GM18867 (cell line): ENCODE measurements around the gene CD47.

ENCODE experiments used
- ATAC-seq: cut with Tn5 transposase; IDR thresholded peaks from one replicate; pipeline ENCODE4 v1.9.1; 2021; ENCODE audit warnings: mild to moderate bottlenecking, moderate library complexity; ENCODE audit not compliant: unreplicated experiment

The CD47 gene

DNA sequence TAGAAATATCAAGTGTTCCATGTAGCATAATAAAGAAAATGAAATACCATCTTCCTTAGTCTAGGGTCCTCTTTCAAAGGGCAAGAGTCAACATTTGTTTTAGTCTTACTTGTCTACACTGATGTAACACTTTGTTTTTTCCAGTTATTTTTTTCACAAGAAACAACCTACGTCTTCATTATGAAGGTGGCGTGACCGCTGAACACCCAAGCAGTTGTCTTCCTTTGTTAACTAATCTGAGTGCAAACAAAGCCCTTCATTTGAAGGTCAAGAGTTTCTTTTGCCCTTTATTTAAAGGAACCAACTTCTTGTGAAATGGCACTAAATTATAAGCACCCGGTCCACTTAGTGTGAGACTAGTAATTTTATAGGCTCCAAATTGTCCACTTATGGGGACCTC, 73.2 kb downstream of the CD47 start:
- ATAC-seq, result no peak

- ATAC-seq, result no peak
Measured at GRCh38 chr3:108014943-108015342, 75.9 kb downstream of the CD47 start.

GRCh38 chr3:108013141-108014055, 77.4 kb downstream of the CD47 start:
- no peak for ATAC-seq

GRCh38 chr3:108012304-108012703, 78.5 kb downstream of the CD47 start:
- ATAC-seq, result no peak

GRCh38 chr3:108011616-108012015, 79.2 kb downstream of the CD47 start:
- ATAC-seq, result no peak

GRCh38 chr3:108008931-108009639, 81.7 kb downstream of the CD47 start:
- ATAC-seq, result no peak

- ATAC-seq, result no peak
Measured at GRCh38 chr3:108008106-108008505, 82.7 kb downstream of the CD47 start.

- no peak for ATAC-seq
Measured at GRCh38 chr3:108006881-108007331, 83.9 kb downstream of the CD47 start.

DNA sequence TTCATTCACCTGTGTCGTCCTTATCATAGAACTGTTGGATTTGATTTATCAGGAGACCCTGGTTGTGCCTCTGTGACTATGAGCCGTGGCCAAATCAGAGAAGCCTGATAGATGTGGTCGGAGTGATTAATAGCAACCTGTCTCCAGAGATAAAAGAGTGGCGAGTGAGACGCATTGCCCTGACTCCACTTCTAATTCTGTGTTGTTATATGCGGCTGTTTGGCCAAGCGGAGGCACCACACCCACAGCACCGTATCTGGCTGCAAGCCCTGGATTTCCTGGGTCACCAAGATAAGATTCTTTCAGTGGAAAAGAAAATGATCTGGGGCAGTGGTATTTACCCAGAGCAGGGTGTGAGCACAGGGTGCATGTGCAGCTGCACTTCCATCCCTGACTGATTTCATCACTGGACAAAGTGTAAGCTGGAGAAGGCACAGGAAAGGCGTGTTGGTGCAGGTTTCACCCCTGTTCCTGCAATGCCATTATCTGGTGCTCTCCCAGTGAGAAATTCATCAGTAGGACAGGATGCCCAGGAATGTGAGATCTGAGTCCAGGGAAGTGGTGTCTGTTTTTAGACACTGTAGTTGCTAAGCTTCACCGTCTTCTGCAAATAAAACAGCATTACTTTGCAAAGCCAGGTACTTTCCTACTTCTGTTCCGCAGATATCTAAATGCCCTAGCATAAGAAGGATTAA, 84.6 kb downstream of the CD47 start:
- no peak for ATAC-seq

DNA sequence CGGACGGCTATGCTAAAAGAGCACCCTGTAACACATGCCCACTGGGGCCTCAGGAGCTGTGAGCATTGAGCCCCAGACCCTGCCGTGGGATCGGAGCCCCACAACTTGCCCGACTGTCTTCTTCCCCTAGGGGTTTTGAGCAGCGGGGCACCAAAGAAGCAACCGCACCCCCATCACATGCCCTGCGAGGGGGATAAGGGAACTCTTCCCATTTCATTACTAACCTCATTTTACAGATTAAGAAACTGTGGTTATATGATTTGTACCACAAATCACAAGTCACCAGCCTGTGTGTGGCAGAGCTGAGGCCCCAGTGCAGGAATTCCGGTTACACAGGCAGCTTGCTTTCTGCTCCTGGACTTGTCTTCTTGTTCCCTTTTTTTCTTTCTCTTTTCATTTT, 86.2 kb downstream of the CD47 start:
- ATAC-seq, result no peak

DNA sequence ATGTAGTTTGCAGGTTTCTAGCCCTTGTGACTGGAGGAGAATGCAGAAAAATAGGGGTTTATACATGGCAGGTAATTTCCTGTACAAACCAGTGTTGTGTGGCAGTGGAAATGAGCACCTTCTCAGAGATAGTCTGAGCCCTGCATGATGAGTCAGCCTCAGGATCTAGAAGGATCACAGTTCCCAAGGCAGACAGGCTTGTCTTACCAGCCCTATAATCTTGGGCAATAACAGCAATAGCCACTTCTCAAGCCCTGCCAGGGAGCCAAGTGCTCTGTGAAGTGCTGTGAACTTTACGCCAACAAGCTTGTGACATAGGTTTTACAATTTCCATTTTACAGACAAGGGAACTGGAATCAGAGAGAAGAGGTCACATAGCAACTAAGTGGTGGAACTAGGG, 89.4 kb downstream of the CD47 start:
- ATAC-seq, result no peak

- no peak for ATAC-seq
Measured at GRCh38 chr3:107999215-107999775, 91.5 kb downstream of the CD47 start.

DNA sequence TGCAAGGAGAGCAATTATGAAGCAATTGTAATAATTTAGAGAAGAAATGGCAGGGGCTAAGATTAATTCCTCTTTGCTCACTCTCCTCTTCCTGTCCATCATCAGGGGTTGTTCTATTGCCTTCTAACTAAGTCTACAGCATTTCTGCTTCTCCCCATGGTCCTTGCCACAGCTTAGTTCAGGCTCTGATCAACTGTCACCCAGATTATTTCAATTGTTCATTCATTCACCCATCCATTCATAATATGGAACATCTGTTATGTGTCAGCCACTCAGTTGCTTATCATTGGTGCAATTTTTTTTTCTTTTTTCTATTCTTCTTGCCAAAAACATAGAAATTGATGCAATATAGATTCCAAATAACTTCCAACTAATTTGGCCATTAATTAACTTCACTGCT, 93.2 kb downstream of the CD47 start:
- no peak for ATAC-seq

DNA sequence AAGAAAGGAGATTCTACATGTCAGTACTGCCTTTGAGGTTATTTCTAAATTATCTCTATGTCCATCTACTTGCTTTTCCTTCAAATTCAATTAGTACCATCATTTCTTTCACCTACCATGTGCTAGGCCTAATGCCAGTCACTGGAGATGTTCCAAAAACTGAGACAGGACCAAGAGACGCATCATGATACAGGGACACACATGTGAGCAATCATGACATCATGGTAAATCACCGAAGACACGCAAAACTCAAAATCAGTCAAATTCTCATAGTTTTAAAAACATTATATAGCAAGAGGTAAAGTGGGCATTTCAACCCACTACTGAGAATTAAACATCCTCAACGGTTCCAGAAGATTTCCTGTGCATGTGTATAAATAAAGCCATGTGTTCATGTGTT, 95.0 kb downstream of the CD47 start:
- no peak for ATAC-seq

DNA sequence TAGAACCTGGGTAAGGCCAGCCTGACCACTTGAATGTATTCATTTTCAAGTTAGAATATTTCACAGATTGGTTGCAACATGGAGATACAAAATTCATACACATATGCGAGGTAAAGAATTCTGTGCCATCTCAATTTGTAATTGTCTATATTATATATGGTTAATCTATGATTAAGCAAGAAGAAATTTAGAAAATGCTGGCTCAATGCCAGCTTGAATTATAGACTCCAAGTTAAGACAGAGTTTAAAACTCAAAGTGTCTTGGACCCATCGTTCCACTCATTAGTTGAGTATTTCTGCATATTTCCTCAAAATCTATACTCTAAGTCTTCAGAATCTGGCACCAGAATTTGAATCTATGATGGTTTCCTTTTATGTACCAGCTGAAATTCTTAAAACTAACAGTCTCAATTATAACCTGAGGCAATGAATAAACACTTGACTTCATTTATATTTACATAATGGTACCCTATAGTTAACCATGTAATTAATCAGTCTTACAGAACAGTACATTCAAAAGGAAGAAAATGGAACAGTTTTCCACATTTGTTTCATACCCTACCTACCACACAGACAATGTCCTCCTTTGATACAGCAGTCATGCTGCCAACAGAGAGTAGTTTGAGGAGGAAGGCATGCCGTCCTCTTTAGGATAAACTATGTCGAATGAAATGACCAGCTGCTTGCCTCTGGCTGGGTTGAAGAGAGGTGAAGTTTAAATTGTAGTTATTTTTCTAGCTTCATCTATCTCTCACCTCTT, 95.7 kb downstream of the CD47 start:
- no peak for ATAC-seq

- no peak for ATAC-seq
Measured at GRCh38 chr3:107994181-107994580, 96.7 kb downstream of the CD47 start.

GRCh38 chr3:107993771-107994170, 97.1 kb downstream of the CD47 start:
- ATAC-seq, result no peak
